Measurements from ENCODE around the gene SLC41A1. TPM values are rescaled to one million over a fixed set of nuclear protein-coding genes. Genes with fewer than 3 reads are reported as not detected.

Gene SLC41A1
- total and polyA plus RNA-seq, 9 of the 15 experiments (the other 6 are each of a cell fraction or from before 2014, with no cell fraction given) = 4.1 to 29.3 (median 11.4) TPM

DNA sequence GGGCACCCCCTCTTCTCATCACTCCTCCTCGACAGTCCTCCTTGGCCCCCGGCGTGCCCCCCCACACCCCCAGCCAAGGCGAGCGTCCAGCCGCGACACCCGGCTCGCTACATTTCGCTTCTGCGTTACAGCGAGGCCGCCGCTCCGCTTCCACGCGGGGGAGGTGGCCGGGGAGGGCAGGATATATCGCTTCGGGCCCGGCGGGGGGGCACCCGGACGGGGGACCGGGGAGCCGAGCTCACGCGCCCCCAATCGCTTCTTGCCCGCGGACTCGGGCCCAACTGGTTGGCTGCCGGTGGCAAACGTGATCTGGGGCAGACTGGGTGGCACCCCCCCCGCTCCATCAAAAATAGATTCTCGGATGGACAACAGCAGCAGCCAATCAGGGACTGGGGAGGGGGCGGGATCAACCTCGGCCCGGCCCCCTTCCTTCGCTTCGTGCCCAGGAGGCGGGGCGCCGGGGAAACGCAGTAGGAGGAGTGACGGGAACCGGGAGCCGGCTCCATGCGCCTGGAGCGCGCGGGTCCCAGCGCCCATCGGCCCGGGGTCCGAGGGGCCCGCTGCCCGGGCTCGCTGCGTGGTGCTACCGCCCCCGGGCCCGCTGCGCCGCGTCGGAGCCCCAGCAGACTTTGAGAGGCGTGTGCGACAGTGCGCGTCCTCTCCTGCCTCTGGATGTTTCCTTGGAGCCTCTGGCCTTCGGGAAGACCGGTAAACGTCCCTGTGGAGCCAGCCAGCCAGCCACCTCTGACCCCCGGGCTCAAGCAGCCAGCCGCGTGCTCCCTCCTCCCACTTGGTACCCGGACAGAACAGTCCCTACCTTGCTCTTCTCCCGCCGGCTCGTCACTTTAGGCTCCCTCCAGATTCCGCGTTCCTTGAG, at the start of gene SLC41A1 (continued):
- TF ChIP-seq MTA3 (IDR thresholded peaks at IDR 0.05; ENCODE audit: borderline replicate concordance) (peak; percentile 56), POLR2B (IDR thresholded peaks at IDR 0.05; ENCODE audit: low read depth, partially characterized antibody) (no peak), KDM4B (IDR thresholded peaks at IDR 0.05; ENCODE audit: borderline replicate concordance in 2 of 2, low read depth in 1 of 2) (peak in 1 of 2 experiments; percentile 70; a peak in 1 of 4 replicates), SMAD4 (CRISPR knock-in tag; conservative IDR thresholded peaks at IDR 0.05) (peak; percentile 77; the same call in 1 of the 2 replicates), ZNF41 (CRISPR knock-in tag; conservative IDR thresholded peaks at IDR 0.05) (no peak), NRF1 (conservative IDR thresholded peaks at IDR 0.05 in 1 of 2, IDR thresholded peaks at IDR 0.05 in 1 of 2) (peak; percentile 63 to 69; a peak in 2 of 4 replicates), YY1 (IDR thresholded peaks at IDR 0.05; ENCODE audit: borderline replicate concordance in 1 of 3, control insufficient read depth in 1 of 3, extremely low read depth in 1 of 3, insufficient read depth in 3 of 3, insufficient read length in 1 of 3, insufficient replicate concordance in 2 of 3, low read depth in 1 of 3, low read length in 2 of 3) (peak in 1 of 3 experiments; percentile 8), ETV1 (tag; conservative IDR thresholded peaks at IDR 0.05; ENCODE audit: low read depth) (0 out of 2 replicates have a peak, but pooled peaks have one; percentile 37), ZBTB17 (CRISPR knock-in tag; IDR thresholded peaks at IDR 0.05) (peak; percentile 58; the same call in 1 of the 2 replicates)
- TF ChIP-seq, protein P1, sequence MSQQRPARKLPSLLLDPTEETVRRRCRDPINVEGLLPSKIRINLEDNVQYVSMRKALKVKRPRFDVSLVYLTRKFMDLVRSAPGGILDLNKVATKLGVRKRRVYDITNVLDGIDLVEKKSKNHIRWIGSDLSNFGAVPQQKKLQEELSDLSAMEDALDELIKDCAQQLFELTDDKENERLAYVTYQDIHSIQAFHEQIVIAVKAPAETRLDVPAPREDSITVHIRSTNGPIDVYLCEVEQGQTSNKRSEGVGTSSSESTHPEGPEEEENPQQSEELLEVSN (IDR thresholded peaks at IDR 0.05; ENCODE audit: borderline replicate concordance in 1 of 2, extremely low read depth in 1 of 2, insufficient read depth in 1 of 2, insufficient read length in 1 of 2, low read depth in 1 of 2, low read length in 1 of 2, poor library complexity in 1 of 2, severe bottlenecking in 1 of 2) = peak; percentile 24 to 50
- TF ChIP-seq, protein P2, sequence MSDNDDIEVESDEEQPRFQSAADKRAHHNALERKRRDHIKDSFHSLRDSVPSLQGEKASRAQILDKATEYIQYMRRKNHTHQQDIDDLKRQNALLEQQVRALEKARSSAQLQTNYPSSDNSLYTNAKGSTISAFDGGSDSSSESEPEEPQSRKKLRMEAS (CRISPR knock-in tag; IDR thresholded peaks at IDR 0.05) = peak; percentile 6
- TF ChIP-seq, protein P3, sequence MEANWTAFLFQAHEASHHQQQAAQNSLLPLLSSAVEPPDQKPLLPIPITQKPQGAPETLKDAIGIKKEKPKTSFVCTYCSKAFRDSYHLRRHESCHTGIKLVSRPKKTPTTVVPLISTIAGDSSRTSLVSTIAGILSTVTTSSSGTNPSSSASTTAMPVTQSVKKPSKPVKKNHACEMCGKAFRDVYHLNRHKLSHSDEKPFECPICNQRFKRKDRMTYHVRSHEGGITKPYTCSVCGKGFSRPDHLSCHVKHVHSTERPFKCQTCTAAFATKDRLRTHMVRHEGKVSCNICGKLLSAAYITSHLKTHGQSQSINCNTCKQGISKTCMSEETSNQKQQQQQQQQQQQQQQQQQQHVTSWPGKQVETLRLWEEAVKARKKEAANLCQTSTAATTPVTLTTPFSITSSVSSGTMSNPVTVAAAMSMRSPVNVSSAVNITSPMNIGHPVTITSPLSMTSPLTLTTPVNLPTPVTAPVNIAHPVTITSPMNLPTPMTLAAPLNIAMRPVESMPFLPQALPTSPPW (CRISPR knock-in tag; IDR thresholded peaks at IDR 0.05) = peak; percentile 100
- TF ChIP-seq, protein P4, sequence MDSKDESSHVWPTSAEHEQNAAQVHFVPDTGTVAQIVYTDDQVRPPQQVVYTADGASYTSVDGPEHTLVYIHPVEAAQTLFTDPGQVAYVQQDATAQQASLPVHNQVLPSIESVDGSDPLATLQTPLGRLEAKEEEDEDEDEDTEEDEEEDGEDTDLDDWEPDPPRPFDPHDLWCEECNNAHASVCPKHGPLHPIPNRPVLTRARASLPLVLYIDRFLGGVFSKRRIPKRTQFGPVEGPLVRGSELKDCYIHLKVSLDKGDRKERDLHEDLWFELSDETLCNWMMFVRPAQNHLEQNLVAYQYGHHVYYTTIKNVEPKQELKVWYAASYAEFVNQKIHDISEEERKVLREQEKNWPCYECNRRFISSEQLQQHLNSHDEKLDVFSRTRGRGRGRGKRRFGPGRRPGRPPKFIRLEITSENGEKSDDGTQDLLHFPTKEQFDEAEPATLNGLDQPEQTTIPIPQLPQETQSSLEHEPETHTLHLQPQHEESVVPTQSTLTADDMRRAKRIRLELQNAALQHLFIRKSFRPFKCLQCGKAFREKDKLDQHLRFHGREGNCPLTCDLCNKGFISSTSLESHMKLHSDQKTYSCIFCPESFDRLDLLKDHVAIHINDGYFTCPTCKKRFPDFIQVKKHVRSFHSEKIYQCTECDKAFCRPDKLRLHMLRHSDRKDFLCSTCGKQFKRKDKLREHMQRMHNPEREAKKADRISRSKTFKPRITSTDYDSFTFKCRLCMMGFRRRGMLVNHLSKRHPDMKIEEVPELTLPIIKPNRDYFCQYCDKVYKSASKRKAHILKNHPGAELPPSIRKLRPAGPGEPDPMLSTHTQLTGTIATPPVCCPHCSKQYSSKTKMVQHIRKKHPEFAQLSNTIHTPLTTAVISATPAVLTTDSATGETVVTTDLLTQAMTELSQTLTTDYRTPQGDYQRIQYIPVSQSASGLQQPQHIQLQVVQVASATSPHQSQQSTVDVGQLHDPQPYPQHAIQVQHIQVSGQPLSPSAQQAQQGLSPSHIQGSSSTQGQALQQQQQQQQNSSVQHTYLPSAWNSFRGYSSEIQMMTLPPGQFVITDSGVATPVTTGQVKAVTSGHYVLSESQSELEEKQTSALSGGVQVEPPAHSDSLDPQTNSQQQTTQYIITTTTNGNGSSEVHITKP (IDR thresholded peaks at IDR 0.05; ENCODE audit: partially characterized antibody) = peak; percentile 97

Measured in K562 (cell line).